Measurements from ENCODE around the gene TFF3.

The TFF3 gene

DNA sequence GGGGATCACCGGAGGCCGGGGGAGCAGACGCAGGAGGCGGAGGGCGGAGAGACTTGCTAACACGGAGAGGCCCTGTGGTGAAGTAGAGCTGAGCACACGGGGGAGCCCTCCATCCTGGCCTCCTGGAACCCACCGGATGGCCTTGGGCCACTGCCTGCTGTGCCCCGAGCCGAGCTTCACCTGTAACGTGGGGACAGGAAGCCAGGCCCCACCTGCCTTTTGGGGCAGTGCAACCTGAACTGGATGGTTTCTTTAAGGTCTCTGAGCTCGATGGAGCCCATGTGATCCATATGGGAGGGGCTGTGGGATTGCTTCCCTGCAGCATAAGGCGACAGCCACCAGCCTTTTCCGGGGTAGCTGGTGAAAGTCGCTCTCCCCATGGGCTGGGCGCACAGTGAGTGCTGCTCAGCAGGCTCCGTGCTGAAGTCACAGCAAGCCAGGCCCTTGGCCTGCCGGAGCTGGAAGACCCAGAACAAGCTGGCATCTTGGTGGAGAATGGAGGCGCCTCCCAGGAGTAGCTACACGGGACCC is 35.8 kb downstream of the TFF3 start:
- Histone ChIP-seq H3K4me3 (ENCODE audit: low read depth in 1 of 2, low read length in 1 of 2) (no peak overlapping the region), H3K9me3 (no peaks in the 10 kb centered on the region)

DNA sequence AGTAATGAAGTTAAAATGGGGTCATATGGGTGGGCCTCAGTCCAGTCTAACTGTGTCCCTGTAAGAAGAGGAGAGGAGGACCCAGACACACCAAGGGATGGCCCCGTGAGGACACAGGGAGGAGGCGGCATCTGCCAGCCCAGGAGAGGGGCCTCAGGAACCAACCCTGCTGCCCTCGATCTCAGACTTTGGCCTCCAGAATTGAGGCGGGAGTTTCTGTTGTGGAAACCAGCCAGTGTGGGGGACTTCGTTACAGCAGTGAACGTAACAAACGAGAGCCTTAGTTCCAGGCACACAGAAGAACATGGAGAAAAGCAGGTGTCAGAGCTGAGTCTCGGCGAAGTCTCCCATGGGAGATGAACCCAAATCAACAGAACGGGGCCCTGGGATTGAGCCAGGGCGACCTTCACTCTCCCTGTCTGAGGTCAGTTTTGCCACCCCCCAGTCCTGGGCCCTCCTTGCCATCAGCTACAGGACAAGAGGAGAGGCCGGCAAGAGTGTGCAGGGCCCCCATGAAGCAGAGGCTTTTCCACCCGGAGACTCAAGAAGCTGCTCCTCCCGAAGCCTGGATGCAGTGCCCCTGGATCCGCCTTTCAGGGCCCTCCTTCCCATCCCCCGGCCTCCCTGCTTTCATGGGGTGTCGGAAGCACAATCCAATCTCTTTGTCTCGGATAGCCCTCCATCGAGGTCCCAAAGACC is 36.6 kb downstream of the TFF3 start:
- Histone ChIP-seq H3K27ac (no peak overlapping the region), H3K4me1 (ENCODE audit: control insufficient read depth in 1 of 2, insufficient read depth in 1 of 2, low read depth in 1 of 2, low read length in 1 of 2) (no peaks in the 10 kb centered on the region), H3K9me3 (no peaks in the 10 kb centered on the region), H3K4me3 (ENCODE audit: low read depth in 1 of 2, low read length in 1 of 2) (no peak overlapping the region), H3K27me3 (no peaks in the 10 kb centered on the region), H3K36me3 (peaks cover 88% of the 10 kb centered on the region)
- TF ChIP-seq, protein P1, sequence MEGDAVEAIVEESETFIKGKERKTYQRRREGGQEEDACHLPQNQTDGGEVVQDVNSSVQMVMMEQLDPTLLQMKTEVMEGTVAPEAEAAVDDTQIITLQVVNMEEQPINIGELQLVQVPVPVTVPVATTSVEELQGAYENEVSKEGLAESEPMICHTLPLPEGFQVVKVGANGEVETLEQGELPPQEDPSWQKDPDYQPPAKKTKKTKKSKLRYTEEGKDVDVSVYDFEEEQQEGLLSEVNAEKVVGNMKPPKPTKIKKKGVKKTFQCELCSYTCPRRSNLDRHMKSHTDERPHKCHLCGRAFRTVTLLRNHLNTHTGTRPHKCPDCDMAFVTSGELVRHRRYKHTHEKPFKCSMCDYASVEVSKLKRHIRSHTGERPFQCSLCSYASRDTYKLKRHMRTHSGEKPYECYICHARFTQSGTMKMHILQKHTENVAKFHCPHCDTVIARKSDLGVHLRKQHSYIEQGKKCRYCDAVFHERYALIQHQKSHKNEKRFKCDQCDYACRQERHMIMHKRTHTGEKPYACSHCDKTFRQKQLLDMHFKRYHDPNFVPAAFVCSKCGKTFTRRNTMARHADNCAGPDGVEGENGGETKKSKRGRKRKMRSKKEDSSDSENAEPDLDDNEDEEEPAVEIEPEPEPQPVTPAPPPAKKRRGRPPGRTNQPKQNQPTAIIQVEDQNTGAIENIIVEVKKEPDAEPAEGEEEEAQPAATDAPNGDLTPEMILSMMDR (IDR thresholded peaks at IDR 0.05): no peak

More for the DNA sequence above, 35.8 kb downstream of the TFF3 start:
- H3K4me1 ChIP-seq (ENCODE audit: control insufficient read depth in 1 of 2, insufficient read depth in 1 of 2, low read depth in 1 of 2, low read length in 1 of 2): no peaks in the 10 kb centered on the region
- no peaks in the 10 kb centered on the region for H3K27me3 ChIP-seq
- H3K36me3 ChIP-seq: peaks cover 86% of the 10 kb centered on the region
- TF ChIP-seq, protein P1 (IDR thresholded peaks at IDR 0.05): no peak
- no peak overlapping the region for H3K27ac ChIP-seq

- TF ChIP-seq, protein P1 (IDR thresholded peaks at IDR 0.05): no peak
- Histone ChIP-seq H3K27me3 (no peaks in the 10 kb centered on the region), H3K4me1 (ENCODE audit: control insufficient read depth in 1 of 2, insufficient read depth in 1 of 2, low read depth in 1 of 2, low read length in 1 of 2) (no peaks in the 10 kb centered on the region), H3K27ac (no peak overlapping the region), H3K4me3 (ENCODE audit: low read depth in 1 of 2, low read length in 1 of 2) (no peak overlapping the region), H3K36me3 (peaks cover 89% of the 10 kb centered on the region), H3K9me3 (no peaks in the 10 kb centered on the region)
Observed at GRCh38 chr21:42277593-42277992, 37.6 kb downstream of the TFF3 start.

DNA sequence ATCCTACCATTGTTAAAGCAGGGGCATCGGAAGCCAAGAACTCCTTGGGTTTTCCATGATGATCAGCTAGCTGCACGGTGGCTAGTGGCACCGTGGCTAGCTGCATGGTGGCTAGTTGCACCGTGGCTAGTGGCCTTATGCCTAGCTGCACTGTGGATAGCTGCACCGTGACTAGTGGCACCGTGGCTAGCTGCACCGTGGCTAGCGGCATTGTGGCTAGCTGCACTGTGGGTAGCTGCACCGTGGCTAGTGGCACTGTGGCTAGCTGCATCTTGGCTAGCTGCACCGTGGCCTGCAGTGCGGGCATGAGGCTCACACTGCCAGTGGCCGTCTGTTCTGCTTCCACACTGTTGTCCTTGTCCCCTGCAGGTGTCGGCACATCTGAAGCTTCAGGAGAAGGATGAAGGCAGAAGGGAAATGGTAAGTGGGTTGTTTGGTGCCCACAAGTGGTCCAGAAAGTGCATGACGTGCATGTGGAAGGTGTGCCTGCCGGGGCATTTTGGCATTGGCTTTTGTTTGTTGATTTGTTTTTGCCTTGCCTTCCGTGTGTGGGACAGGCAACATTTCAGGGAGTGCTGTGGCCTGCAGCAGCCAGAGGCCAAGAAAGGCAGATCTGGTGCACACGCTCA is 38.6 kb downstream of the TFF3 start:
- Histone ChIP-seq H3K36me3 (peaks cover 88% of the 10 kb centered on the region), H3K27ac (no peak overlapping the region), H3K4me3 (ENCODE audit: low read depth in 1 of 2, low read length in 1 of 2) (no peak overlapping the region), H3K4me1 (ENCODE audit: control insufficient read depth in 1 of 2, insufficient read depth in 1 of 2, low read depth in 1 of 2, low read length in 1 of 2) (no peaks in the 10 kb centered on the region), H3K9me3 (no peaks in the 10 kb centered on the region), H3K27me3 (no peaks in the 10 kb centered on the region)
- TF ChIP-seq, protein P1 (IDR thresholded peaks at IDR 0.05): no peak

GRCh38 chr21:42276076-42276475 is 39.1 kb downstream of the TFF3 start:
- Histone ChIP-seq H3K4me1 (ENCODE audit: control insufficient read depth in 1 of 2, insufficient read depth in 1 of 2, low read depth in 1 of 2, low read length in 1 of 2) (no peaks in the 10 kb centered on the region), H3K27me3 (no peaks in the 10 kb centered on the region), H3K4me3 (ENCODE audit: low read depth in 1 of 2, low read length in 1 of 2) (no peak overlapping the region), H3K27ac (no peak overlapping the region), H3K36me3 (peaks cover 88% of the 10 kb centered on the region), H3K9me3 (no peaks in the 10 kb centered on the region)
- TF ChIP-seq, protein P1 (IDR thresholded peaks at IDR 0.05): no peak
